Measurements from ENCODE around the gene SIK3. TPM values are rescaled to one million over a fixed set of nuclear protein-coding genes. Genes with fewer than 3 reads are reported as not detected.

SIK3 gene
- total and polyA plus RNA-seq, 2 donors (not counting 3 experiments of a cell fraction or from before 2014, with no cell fraction given), result 10.3 to 21.3 TPM

DNA sequence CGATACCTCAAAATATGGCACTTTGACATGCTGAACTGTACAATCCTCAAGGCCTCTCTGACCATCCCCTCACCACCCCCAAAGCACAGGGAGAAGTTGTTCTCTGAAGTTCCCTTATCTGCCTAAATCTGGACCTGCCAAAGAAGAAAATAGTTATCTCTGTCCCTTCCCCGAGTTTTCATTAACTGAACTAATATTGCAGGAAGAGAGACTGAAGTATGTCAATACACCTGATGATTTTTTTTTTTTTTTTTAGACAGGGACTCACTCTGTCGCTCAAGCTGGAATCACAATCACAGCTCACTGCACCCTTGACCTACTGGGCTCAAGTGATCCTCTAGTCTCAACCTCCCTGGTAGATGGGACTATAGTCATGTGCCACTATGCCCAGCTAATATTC, 75.0 kb downstream of the SIK3 start:
- DNase-seq (ENCODE audit: low read depth, low spot score), result no peak
- Histone ChIP-seq H3K27ac (ENCODE audit: insufficient read depth, low read depth, low read length) (no peak overlapping the region), H3K4me1 (ENCODE audit: control insufficient read depth, extremely low read depth, insufficient read depth, low read length) (peaks cover 3% of the 10 kb centered on the region), H3K9ac (replicated peaks; ENCODE audit: extremely low read depth, insufficient read depth, low read length) (no peak overlapping the region), H3K27me3 (ENCODE audit: control insufficient read depth in 2 of 2, insufficient read depth in 2 of 2, low read length in 2 of 2) (no peaks in the 10 kb centered on the region), H3K9me3 (replicated peaks; ENCODE audit: control insufficient read depth, insufficient read depth, low read length) (no peaks in the 10 kb centered on the region), H3K4me3 (replicated peaks in 1 of 3; ENCODE audit: insufficient read depth in 1 of 3, low read depth in 1 of 3, low read length in 3 of 3) (no peak overlapping the region), H3K79me2 (ENCODE audit: control insufficient read depth, insufficient read depth, low read length) (no peaks in the 10 kb centered on the region), H2AFZ (ENCODE audit: low read depth, low read length) (no peak overlapping the region), H3K4me2 (ENCODE audit: insufficient read depth, low read length) (no peak overlapping the region), H4K20me1 (replicated peaks; ENCODE audit: control insufficient read depth, extremely low read depth, insufficient read depth, low read length) (no peaks in the 10 kb centered on the region), H3K9me1 (replicated peaks; ENCODE audit: control insufficient read depth, extremely low read depth, insufficient read depth, low read length) (no peaks in the 10 kb centered on the region), H3K36me3 (ENCODE audit: control insufficient read depth in 2 of 2, extremely low read depth in 1 of 2, insufficient read depth in 2 of 2, low read length in 2 of 2) (no peaks in the 10 kb centered on the region)
- POLR2A ChIA-PET, result no interaction called here
- no peak for FAIRE-seq
- dilution Hi-C loops (cut with MboI; ENCODE audit: extremely low pct_ligation_motif_present, low sequenced_read_pairs), result no loop called here
- no TSS peak for BruUV-seq (replicated peaks)
- no peak for TF ChIP-seq FOS (IDR thresholded peaks at IDR 0.05; ENCODE audit: borderline replicate concordance, insufficient read depth, low read length)
- no peak for TF ChIP-seq POLR2A (IDR thresholded peaks at IDR 0.05; ENCODE audit: low read depth, low read length)
- TF ChIP-seq, protein P1, sequence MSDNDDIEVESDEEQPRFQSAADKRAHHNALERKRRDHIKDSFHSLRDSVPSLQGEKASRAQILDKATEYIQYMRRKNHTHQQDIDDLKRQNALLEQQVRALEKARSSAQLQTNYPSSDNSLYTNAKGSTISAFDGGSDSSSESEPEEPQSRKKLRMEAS (IDR thresholded peaks at IDR 0.05; ENCODE audit: insufficient read depth, insufficient read length), result no peak
- TF ChIP-seq GATA2 (IDR thresholded peaks at IDR 0.05; ENCODE audit: insufficient read depth, insufficient read length, low read depth, low read length), result no peak
- TF ChIP-seq, protein P2, sequence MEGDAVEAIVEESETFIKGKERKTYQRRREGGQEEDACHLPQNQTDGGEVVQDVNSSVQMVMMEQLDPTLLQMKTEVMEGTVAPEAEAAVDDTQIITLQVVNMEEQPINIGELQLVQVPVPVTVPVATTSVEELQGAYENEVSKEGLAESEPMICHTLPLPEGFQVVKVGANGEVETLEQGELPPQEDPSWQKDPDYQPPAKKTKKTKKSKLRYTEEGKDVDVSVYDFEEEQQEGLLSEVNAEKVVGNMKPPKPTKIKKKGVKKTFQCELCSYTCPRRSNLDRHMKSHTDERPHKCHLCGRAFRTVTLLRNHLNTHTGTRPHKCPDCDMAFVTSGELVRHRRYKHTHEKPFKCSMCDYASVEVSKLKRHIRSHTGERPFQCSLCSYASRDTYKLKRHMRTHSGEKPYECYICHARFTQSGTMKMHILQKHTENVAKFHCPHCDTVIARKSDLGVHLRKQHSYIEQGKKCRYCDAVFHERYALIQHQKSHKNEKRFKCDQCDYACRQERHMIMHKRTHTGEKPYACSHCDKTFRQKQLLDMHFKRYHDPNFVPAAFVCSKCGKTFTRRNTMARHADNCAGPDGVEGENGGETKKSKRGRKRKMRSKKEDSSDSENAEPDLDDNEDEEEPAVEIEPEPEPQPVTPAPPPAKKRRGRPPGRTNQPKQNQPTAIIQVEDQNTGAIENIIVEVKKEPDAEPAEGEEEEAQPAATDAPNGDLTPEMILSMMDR (IDR thresholded peaks at IDR 0.05; ENCODE audit: extremely low read depth in 1 of 2, insufficient read depth in 1 of 2, low read depth in 1 of 2, low read length in 2 of 2), result no peak
- no peak for TF ChIP-seq MYC (IDR thresholded peaks at IDR 0.05; ENCODE audit: low read depth, low read length)
- no peak for TF ChIP-seq JUN (IDR thresholded peaks at IDR 0.05; ENCODE audit: borderline replicate concordance, insufficient read depth, insufficient read length, low read depth)
- TF ChIP-seq EZH2 (IDR thresholded peaks at IDR 0.05; ENCODE audit: borderline replicate concordance, low read depth, low read length, severe bottlenecking), result no peak
- TF ChIP-seq POLR2AphosphoS5 (IDR thresholded peaks at IDR 0.05; ENCODE audit: insufficient read depth, low read depth, low read length), result no peak
- CTCF ChIA-PET, result no interaction called here
- intact Hi-C loops (cut with micrococcal nuclease), result no loop called here

Measured in endothelial cell of umbilical vein (primary cell).